SU-DHL-6 (cell line): ENCODE data around the gene USP17L25.
"Not testable (repeated sequence)": the region's sequence is repeated elsewhere in the genome, so short reads cannot be mapped to it uniquely, and the experiment has no call there.

Source experiments
- H2AFZ ChIP-seq: fragments of 200-600 bp; sonication (generic); 2 replicates; pipeline ENCODE4 v1.6.1; 2014; ENCODE audit warnings: low read depth, mild to moderate bottlenecking, moderate library complexity, mixed read lengths, antibody characterized with exemption, low read length; ENCODE audit not compliant: severe bottlenecking
- H3F3A ChIP-seq: fragments of 200-600 bp; shearing (Covaris generic); 2 replicates; pipeline ENCODE4 v1.6.0; 2016; ENCODE audit warnings: antibody characterized with exemption, mild to moderate bottlenecking; ENCODE audit not compliant: insufficient read depth
- H3K27ac ChIP-seq: fragments of 200-600 bp; sonication (generic); 2 replicates; pipeline ENCODE4 v1.5.1; 2016; ENCODE audit warnings: low read depth, mild to moderate bottlenecking, low read length, moderate library complexity, mixed read lengths
- H3K27me3 ChIP-seq: fragments of 200-600 bp; sonication (generic), shearing (Covaris generic); 2 replicates; pipeline ENCODE4 v1.6.0; 2014; ENCODE audit warnings: mild to moderate bottlenecking, low read length
- H3K36me3 ChIP-seq: fragments of 200-600 bp; sonication (generic); 2 replicates; pipeline ENCODE4 v1.6.1; 2014; ENCODE audit warnings: mild to moderate bottlenecking, low read length, mixed read lengths
- H3K4me2 ChIP-seq: fragments of 300-600, 200-600 bp; shearing (Covaris generic), sonication (generic); 2 replicates; pipeline ENCODE4 v1.6.0; 2014; ENCODE audit warnings: low read length, low read depth, mild to moderate bottlenecking; ENCODE audit not compliant: poor library complexity, severe bottlenecking
- H3K4me3 ChIP-seq: fragments of 200-600 bp; sonication (generic); 2 replicates; pipeline ENCODE4 v1.5.1; 2014; ENCODE audit warnings: antibody characterized with exemption, low read length, mild to moderate bottlenecking, mixed read lengths; ENCODE audit not compliant: insufficient read depth, poor library complexity, severe bottlenecking
- H3K79me2 ChIP-seq: fragments of 200-600 bp; sonication (generic); 2 replicates; pipeline ENCODE4 v1.6.1; 2014; ENCODE audit warnings: mild to moderate bottlenecking, low read length, moderate library complexity; ENCODE audit not compliant: insufficient read depth
- H3K9ac ChIP-seq: fragments of 200-600 bp; sonication (generic); 2 replicates; pipeline ENCODE4 v1.7.0; 2014; ENCODE audit warnings: mild to moderate bottlenecking, low read length
- H3K9me2 ChIP-seq: fragments of 200-600 bp; sonication (generic); replicated peaks from 2 replicates; pipeline ENCODE4 v1.6.1; 2014; ENCODE audit warnings: low read length; ENCODE audit not compliant: insufficient read depth
- H3K9me3 ChIP-seq: fragments of 200-600 bp; sonication (generic); 2 replicates; pipeline ENCODE4 v1.6.1; 2014; ENCODE audit warnings: low read length, mixed read lengths; ENCODE audit not compliant: insufficient read depth
- H4K20me1 ChIP-seq: fragments of 200-600 bp; sonication (generic); 2 replicates; pipeline ENCODE4 v1.6.1; 2014; ENCODE audit warnings: low read depth, mild to moderate bottlenecking, antibody characterized with exemption, low read length, moderate library complexity, mixed read lengths

The USP17L25 gene

GRCh38 chr4:9329611-9330010, at the start of gene USP17L25:
Gene USP17L25 (plus strand): TSS chr4:9329911. CDS start chr4:9329911, 0 bp downstream.
- H3F3A ChIP-seq, H3K36me3 ChIP-seq, H2AFZ ChIP-seq, H3K27me3 ChIP-seq, H4K20me1 ChIP-seq, H3K9me2 ChIP-seq, H3K27ac ChIP-seq, H3K9me3 ChIP-seq, H3K4me2 ChIP-seq, H3K79me2 ChIP-seq, H3K4me3 ChIP-seq, H3K9ac ChIP-seq: not testable (repeated sequence)

GRCh38 chr4:9324191-9324590, 5.5 kb upstream of the USP17L25 start:
- not testable (repeated sequence) for H3K79me2 ChIP-seq, H3F3A ChIP-seq, H3K9ac ChIP-seq, H3K4me2 ChIP-seq, H3K9me3 ChIP-seq, H3K27ac ChIP-seq, H4K20me1 ChIP-seq, H3K4me3 ChIP-seq, H2AFZ ChIP-seq, H3K27me3 ChIP-seq, H3K36me3 ChIP-seq, H3K9me2 ChIP-seq

GRCh38 chr4:9324865-9325264, 4.8 kb upstream of the USP17L25 start, which contains the start of gene USP17L24:
Gene USP17L24 (plus strand): TSS chr4:9325165. CDS start chr4:9325165, 0 bp downstream.
- not testable (repeated sequence) for H3K9me2 ChIP-seq, H3K9me3 ChIP-seq, H3K27ac ChIP-seq, H3K79me2 ChIP-seq, H3K27me3 ChIP-seq, H4K20me1 ChIP-seq, H3K4me2 ChIP-seq, H3K4me3 ChIP-seq, H3F3A ChIP-seq, H2AFZ ChIP-seq, H3K9ac ChIP-seq, H3K36me3 ChIP-seq

GRCh38 chr4:9334358-9334757, 4.6 kb downstream of the USP17L25 start, which contains the start of gene USP17L26:
Gene USP17L26 (plus strand): TSS chr4:9334658. CDS start chr4:9334658, 0 bp downstream.
- not testable (repeated sequence) for H3F3A ChIP-seq, H3K4me3 ChIP-seq, H3K27me3 ChIP-seq, H3K36me3 ChIP-seq, H4K20me1 ChIP-seq, H3K9me3 ChIP-seq, H3K9me2 ChIP-seq, H3K79me2 ChIP-seq, H3K27ac ChIP-seq, H3K4me2 ChIP-seq, H3K9ac ChIP-seq, H2AFZ ChIP-seq

GRCh38 chr4:9339103-9339502, 9.4 kb downstream of the USP17L25 start, which contains the start of gene USP17L5:
Gene USP17L5 (plus strand): TSS chr4:9339403. CDS start chr4:9339403, 0 bp downstream.
- not testable (repeated sequence) for H2AFZ ChIP-seq, H4K20me1 ChIP-seq, H3K9ac ChIP-seq, H3K27ac ChIP-seq, H3K4me2 ChIP-seq, H3K4me3 ChIP-seq, H3K27me3 ChIP-seq, H3F3A ChIP-seq, H3K9me3 ChIP-seq, H3K36me3 ChIP-seq, H3K79me2 ChIP-seq, H3K9me2 ChIP-seq

GRCh38 chr4:9343848-9344247, 14.1 kb downstream of the USP17L25 start, which contains the start of gene USP17L27:
Gene USP17L27 (plus strand): TSS chr4:9344148. CDS start chr4:9344148, 0 bp downstream.
- not testable (repeated sequence) for H4K20me1 ChIP-seq, H3K79me2 ChIP-seq, H3K27ac ChIP-seq, H3K9ac ChIP-seq, H3K27me3 ChIP-seq, H3K9me2 ChIP-seq, H3K4me2 ChIP-seq, H3K4me3 ChIP-seq, H3K9me3 ChIP-seq, H2AFZ ChIP-seq, H3F3A ChIP-seq, H3K36me3 ChIP-seq

- not testable (repeated sequence) for H3K4me2 ChIP-seq, H3F3A ChIP-seq, H3K4me3 ChIP-seq, H4K20me1 ChIP-seq, H3K27ac ChIP-seq, H2AFZ ChIP-seq, H3K9ac ChIP-seq, H3K79me2 ChIP-seq, H3K9me3 ChIP-seq, H3K9me2 ChIP-seq, H3K27me3 ChIP-seq, H3K36me3 ChIP-seq
These were observed 18.9 kb downstream of the USP17L25 start, which contains the start of gene USP17L28 for GRCh38 chr4:9348593-9348992. Gene USP17L28 (plus strand): TSS chr4:9348893. CDS start chr4:9348893, 0 bp downstream.

- not testable (repeated sequence) for H3K27me3 ChIP-seq, H3K9me2 ChIP-seq, H3K9me3 ChIP-seq
These were observed 21.2 kb downstream of the USP17L25 start for GRCh38 chr4:9350866-9351265.

More at GRCh38 chr4:9350866-9351265, 21.2 kb downstream of the USP17L25 start:
- not testable (repeated sequence) for H4K20me1 ChIP-seq, H3K27ac ChIP-seq, H3F3A ChIP-seq, H3K36me3 ChIP-seq, H3K79me2 ChIP-seq, H3K4me2 ChIP-seq, H2AFZ ChIP-seq, H3K4me3 ChIP-seq, H3K9ac ChIP-seq
